ENCODE measurements around the gene TTC34.

The TTC34 gene

GRCh38 chr1:2830761-2831425, 29.4 kb upstream of the TTC34 start:
- H3K27me3 ChIP-seq (replicated peaks; ENCODE audit: control insufficient read depth, insufficient read depth, low read length), result no peaks in the 10 kb centered on the region
- TF ChIP-seq CTCF (IDR thresholded peaks at IDR 0.05; ENCODE audit: insufficient read depth, low read length, poor library complexity, severe bottlenecking), result no peak
- no peak for DNase-seq (ENCODE audit: extremely low read depth, insufficient read length)
- H3K4me3 ChIP-seq (replicated peaks; ENCODE audit: low read depth, low read length), result no peak overlapping the region
- no peaks in the 10 kb centered on the region for H3K36me3 ChIP-seq (ENCODE audit: control insufficient read depth, insufficient read depth, low read length)

- TF ChIP-seq CTCF (IDR thresholded peaks at IDR 0.05; ENCODE audit: insufficient read depth, low read length, poor library complexity, severe bottlenecking), result no peak
- Histone ChIP-seq H3K36me3 (ENCODE audit: control insufficient read depth, insufficient read depth, low read length) (no peaks in the 10 kb centered on the region), H3K4me3 (replicated peaks; ENCODE audit: low read depth, low read length) (no peak overlapping the region), H3K27me3 (replicated peaks; ENCODE audit: control insufficient read depth, insufficient read depth, low read length) (no peaks in the 10 kb centered on the region)
- DNase-seq (ENCODE audit: extremely low read depth, insufficient read length), result no peak
Measured at GRCh38 chr1:2829846-2830615, 28.5 kb upstream of the TTC34 start.

GRCh38 chr1:2828586-2829250, 27.2 kb upstream of the TTC34 start:
- no peak for TF ChIP-seq CTCF (IDR thresholded peaks at IDR 0.05; ENCODE audit: insufficient read depth, low read length, poor library complexity, severe bottlenecking)
- Histone ChIP-seq H3K36me3 (ENCODE audit: control insufficient read depth, insufficient read depth, low read length) (no peaks in the 10 kb centered on the region), H3K4me3 (replicated peaks; ENCODE audit: low read depth, low read length) (no peak overlapping the region), H3K27me3 (replicated peaks; ENCODE audit: control insufficient read depth, insufficient read depth, low read length) (no peaks in the 10 kb centered on the region)
- no peak for DNase-seq (ENCODE audit: extremely low read depth, insufficient read length)

GRCh38 chr1:2826736-2827292, 25.3 kb upstream of the TTC34 start:
- no peak for TF ChIP-seq CTCF (IDR thresholded peaks at IDR 0.05; ENCODE audit: insufficient read depth, low read length, poor library complexity, severe bottlenecking)
- no peak for DNase-seq (ENCODE audit: extremely low read depth, insufficient read length)
- Histone ChIP-seq H3K4me3 (replicated peaks; ENCODE audit: low read depth, low read length) (no peak overlapping the region), H3K27me3 (replicated peaks; ENCODE audit: control insufficient read depth, insufficient read depth, low read length) (no peaks in the 10 kb centered on the region), H3K36me3 (ENCODE audit: control insufficient read depth, insufficient read depth, low read length) (no peaks in the 10 kb centered on the region)

- no peak for DNase-seq (ENCODE audit: extremely low read depth, insufficient read length)
- no peak overlapping the region for H3K4me3 ChIP-seq (replicated peaks; ENCODE audit: low read depth, low read length)
- TF ChIP-seq CTCF (IDR thresholded peaks at IDR 0.05; ENCODE audit: insufficient read depth, low read length, poor library complexity, severe bottlenecking), result no peak
- no peaks in the 10 kb centered on the region for H3K27me3 ChIP-seq (replicated peaks; ENCODE audit: control insufficient read depth, insufficient read depth, low read length)
- H3K36me3 ChIP-seq (ENCODE audit: control insufficient read depth, insufficient read depth, low read length), result no peaks in the 10 kb centered on the region
Measured at GRCh38 chr1:2826316-2826715, 24.8 kb upstream of the TTC34 start.

Data from GM06990 (cell line).